WTC11 (cell line): ENCODE data around the gene MIR17HG. TPM values are rescaled to one million over a fixed set of nuclear protein-coding genes. Genes with fewer than 3 reads are reported as not detected.

Experiments used
- ATAC-seq: fragments of 200-7000 bp; cut with Tn5 transposase; 2 replicates; pipeline ENCODE4 v1.10.0; 2021; ENCODE audit warnings: mild to moderate bottlenecking, moderate library complexity
- CTCF ChIA-PET: fragments of 300-600 bp; sonication (Branson Sonifier 250); formaldehyde crosslinking; loops from one replicate; lab custom pipeline; 2021; ENCODE audit warnings: antibody characterized with exemption; lab: Charles Lee
- POLR2A ChIA-PET: fragments of 350-600 bp; sonication (Branson Sonifier 250); formaldehyde crosslinking; loops from one replicate; lab custom pipeline; 2021; ENCODE audit warnings: antibody characterized with exemption; lab: Charles Lee
- DNase-seq: peaks from one replicate; pipeline ENCODE4 v3.0.0; 2021; ENCODE audit warnings: low spot score
- H3K27ac Mint-ChIP-seq: 2 replicates; pipeline ENCODE4 v1.8.0; 2021; ENCODE audit warnings: mixed read lengths
- H3K27me3 Mint-ChIP-seq: 2 replicates; pipeline ENCODE4 v1.8.0; 2021; ENCODE audit warnings: low read depth, mild to moderate bottlenecking, moderate library complexity, mixed read lengths
- H3K36me3 Mint-ChIP-seq: 2 replicates; pipeline ENCODE4 v1.8.0; 2021; ENCODE audit warnings: mixed read lengths
- H3K4me1 Mint-ChIP-seq: 2 replicates; pipeline ENCODE4 v1.8.0; 2022; ENCODE audit warnings: mixed read lengths
- H3K4me3 Mint-ChIP-seq: 2 replicates; pipeline ENCODE4 v1.8.0; 2021; ENCODE audit warnings: mild to moderate bottlenecking, moderate library complexity, mixed read lengths
- H3K9me3 Mint-ChIP-seq: 2 replicates; pipeline ENCODE4 v1.8.0; 2021; ENCODE audit warnings: mixed read lengths
- ATF1 ChIP-seq: sonication (generic); formaldehyde crosslinking; IDR thresholded peaks from 2 replicates; pipeline ENCODE4 v1.8.1; 2023; ENCODE audit warnings: mild to moderate bottlenecking, moderate library complexity, missing genetic modification reagents
- ATF6 ChIP-seq: sonication (generic); formaldehyde crosslinking; IDR thresholded peaks from 2 replicates; pipeline ENCODE4 v1.8.1; 2023; ENCODE audit warnings: mild to moderate bottlenecking, missing genetic modification reagents
- CBFB ChIP-seq: sonication (generic); formaldehyde crosslinking; IDR thresholded peaks from 2 replicates; pipeline ENCODE4 v1.8.1; 2022; ENCODE audit warnings: mild to moderate bottlenecking, low read depth, missing genetic modification reagents
- CREB1 ChIP-seq: sonication (generic); formaldehyde crosslinking; IDR thresholded peaks from 2 replicates; pipeline ENCODE4 v1.8.0; 2023; ENCODE audit warnings: mild to moderate bottlenecking, missing genetic modification reagents
- CREM ChIP-seq: sonication (generic); formaldehyde crosslinking; IDR thresholded peaks from 2 replicates; pipeline ENCODE4 v1.8.1; 2022; ENCODE audit warnings: mild to moderate bottlenecking, missing genetic modification reagents, moderate library complexity
- CTCF ChIP-seq: fragments of 200-600 bp; IDR thresholded peaks from 2 replicates; pipeline ENCODE4 v1.8.0; 2022; ENCODE audit warnings: antibody characterized with exemption
- E2F5 ChIP-seq: sonication (generic); formaldehyde crosslinking; IDR thresholded peaks from 2 replicates; pipeline ENCODE4 v1.8.1; 2022; ENCODE audit warnings: mild to moderate bottlenecking, moderate library complexity, missing genetic modification reagents
- EMX1 ChIP-seq: fragments of 250-450 bp; sonication (Bioruptor Pico); IDR thresholded peaks from 2 replicates; pipeline ENCODE4 v1.8.0; 2021; ENCODE audit warnings: mild to moderate bottlenecking
- ERG ChIP-seq: fragments of 250-450 bp; sonication (Bioruptor Pico); IDR thresholded peaks from 2 replicates; pipeline ENCODE4 v1.8.0; 2021; ENCODE audit warnings: mild to moderate bottlenecking
- ESRRA ChIP-seq: sonication (generic); formaldehyde crosslinking; IDR thresholded peaks from 2 replicates; pipeline ENCODE4 v1.8.1; 2022; ENCODE audit warnings: mild to moderate bottlenecking, missing genetic modification reagents, borderline replicate concordance
- ETV6 ChIP-seq: sonication (generic); formaldehyde crosslinking; IDR thresholded peaks from 2 replicates; pipeline ENCODE4 v1.8.1; 2022; ENCODE audit warnings: mild to moderate bottlenecking, missing genetic modification reagents
- FOXJ3 ChIP-seq: sonication (generic); formaldehyde crosslinking; IDR thresholded peaks from 2 replicates; pipeline ENCODE4 v1.9.0; 2021; ENCODE audit warnings: missing genetic modification reagents, mild to moderate bottlenecking, borderline replicate concordance
- FOXP4 ChIP-seq: sonication (generic); formaldehyde crosslinking; IDR thresholded peaks from 2 replicates; pipeline ENCODE4 v1.8.0; 2022; ENCODE audit warnings: mild to moderate bottlenecking, missing genetic modification reagents
- GRHL2 ChIP-seq: fragments of 250-450 bp; sonication (Bioruptor Pico); IDR thresholded peaks from 2 replicates; pipeline ENCODE4 v1.8.0; 2022; ENCODE audit warnings: mild to moderate bottlenecking, moderate library complexity; ENCODE audit not compliant: insufficient replicate concordance, severe bottlenecking
- HMGA2 ChIP-seq: fragments of 250-450 bp; sonication (Bioruptor Pico); IDR thresholded peaks from 2 replicates; pipeline ENCODE4 v1.4.0; 2021; ENCODE audit warnings: mild to moderate bottlenecking, moderate library complexity
- IRF1 ChIP-seq: sonication (generic); formaldehyde crosslinking; IDR thresholded peaks from 2 replicates; pipeline ENCODE4 v1.8.0; 2023; ENCODE audit warnings: missing genetic modification reagents
- IRF2 ChIP-seq: sonication (generic); formaldehyde crosslinking; IDR thresholded peaks from 2 replicates; pipeline ENCODE4 v1.8.0; 2022; ENCODE audit warnings: low read depth, missing genetic modification reagents, borderline replicate concordance
- MAX ChIP-seq: sonication (generic); formaldehyde crosslinking; IDR thresholded peaks from 2 replicates; pipeline ENCODE4 v1.8.0; 2022; ENCODE audit warnings: mild to moderate bottlenecking, missing genetic modification reagents
- MLX ChIP-seq: sonication (generic); formaldehyde crosslinking; IDR thresholded peaks from 2 replicates; pipeline ENCODE4 v1.8.1; 2023; ENCODE audit warnings: mild to moderate bottlenecking, missing genetic modification reagents, moderate library complexity
- MXD4 ChIP-seq: fragments of 250-450 bp; sonication (Bioruptor Pico); IDR thresholded peaks from 2 replicates; pipeline ENCODE4 v1.8.0; 2021; ENCODE audit warnings: mild to moderate bottlenecking, moderate library complexity, borderline replicate concordance
- NFATC4 ChIP-seq: fragments of 250-450 bp; sonication (Bioruptor Pico); IDR thresholded peaks from 2 replicates; pipeline ENCODE4 v1.9.0; 2021; ENCODE audit warnings: mild to moderate bottlenecking
- NFYB ChIP-seq: sonication (generic); formaldehyde crosslinking; conservative IDR thresholded peaks from 2 replicates; pipeline ENCODE4 v1.8.0; 2022; ENCODE audit warnings: low read depth, missing genetic modification reagents
- NR1H2 ChIP-seq: sonication (generic); formaldehyde crosslinking; IDR thresholded peaks from 2 replicates; pipeline ENCODE4 v1.9.0; 2021; ENCODE audit warnings: mild to moderate bottlenecking, moderate library complexity, missing genetic modification reagents
- OVOL2 ChIP-seq: fragments of 250-450 bp; sonication (Bioruptor Pico); IDR thresholded peaks from 2 replicates; pipeline ENCODE4 v1.9.0; 2021; ENCODE audit warnings: mild to moderate bottlenecking, borderline replicate concordance
- PRRX2 ChIP-seq: fragments of 250-450 bp; sonication (Bioruptor Pico); IDR thresholded peaks from 2 replicates; pipeline ENCODE4 v1.8.0; 2021; ENCODE audit warnings: mild to moderate bottlenecking
- RELA ChIP-seq: sonication (generic); formaldehyde crosslinking; IDR thresholded peaks from 2 replicates; pipeline ENCODE4 v1.8.1; 2022; ENCODE audit warnings: missing genetic modification reagents, mild to moderate bottlenecking, borderline replicate concordance
- RORB ChIP-seq: fragments of 250-450 bp; sonication (Bioruptor Pico); IDR thresholded peaks from 2 replicates; pipeline ENCODE4 v1.9.0; 2021; ENCODE audit warnings: mild to moderate bottlenecking
- SOX15 ChIP-seq: fragments of 250-450 bp; sonication (Bioruptor Pico); IDR thresholded peaks from 2 replicates; pipeline ENCODE4 v1.9.0; 2021; ENCODE audit warnings: mild to moderate bottlenecking
- TCF7 ChIP-seq: sonication (generic); formaldehyde crosslinking; IDR thresholded peaks from 2 replicates; pipeline ENCODE4 v1.8.0; 2022; ENCODE audit warnings: mild to moderate bottlenecking, low read depth, missing genetic modification reagents, moderate library complexity
- ZBTB21 ChIP-seq: sonication (generic); formaldehyde crosslinking; IDR thresholded peaks from 2 replicates; pipeline ENCODE4 v1.8.1; 2023; ENCODE audit warnings: mild to moderate bottlenecking, missing genetic modification reagents, borderline replicate concordance
- ZNF121 ChIP-seq: sonication (generic); formaldehyde crosslinking; IDR thresholded peaks from 2 replicates; pipeline ENCODE4 v1.8.0; 2023; ENCODE audit warnings: missing genetic modification reagents
- ZNF671 ChIP-seq: fragments of 250-450 bp; sonication (Bioruptor Pico); IDR thresholded peaks from 2 replicates; pipeline ENCODE4 v1.8.0; 2021; ENCODE audit warnings: mild to moderate bottlenecking
- total RNA-seq: library from RNA; stranded (reverse); gene quantifications from 3 replicates; pipeline ENCODE4 v1.2.3, GENCODE V29; 2021

MIR17HG gene
- total RNA-seq, 1 experiment from 2014 or later, result 37.1 TPM

GRCh38 chr13:91358387-91358782 is 10.9 kb downstream of the MIR17HG start:
- Mint-ChIP-seq H3K4me3 (no peak overlapping the region), H3K36me3 (peaks cover 40% of the 10 kb centered on the region), H3K4me1 (peaks cover 17% of the 10 kb centered on the region), H3K27ac (peak overlapping the region; percentile 82), H3K9me3 (no peaks in the 10 kb centered on the region), H3K27me3 (no peaks in the 10 kb centered on the region)
- peak; percentile 2; the same call in 1 of the 2 replicates for ATAC-seq
- POLR2A ChIA-PET, result interaction anchor here (0.5 to 0.7 kb wide), 2 partner anchors 12 to 212 kb away, joined by 3 read pairs; no protein-coding TSS in a partner anchor
- no peak for DNase-seq
- CTCF ChIA-PET, result interaction anchor here (0.6 kb wide), 1 partner anchor 289 kb away, joined by 3 read pairs; no protein-coding TSS in a partner anchor
- TF ChIP-seq E2F5 (CRISPR knock-in tag), result no peak
- no peak for TF ChIP-seq ATF6
- TF ChIP-seq CREB1 (CRISPR knock-in tag), result no peak
- TF ChIP-seq EMX1, result 0 out of 2 replicates have a peak, but pooled peaks have one; percentile 69
- TF ChIP-seq TCF7, result no peak
- TF ChIP-seq SOX15, result no peak
- no peak for TF ChIP-seq MLX
- no peak for TF ChIP-seq CTCF
- no peak for TF ChIP-seq MXD4
- TF ChIP-seq NFATC4 (CRISPR knock-in tag), result peak; percentile 81
- TF ChIP-seq OVOL2, result no peak
- peak; percentile 66 for TF ChIP-seq ZNF671
- peak; percentile 74; the same call in 1 of the 2 replicates for TF ChIP-seq ERG
- TF ChIP-seq ZBTB21 (CRISPR knock-in tag), result no peak
- no peak for TF ChIP-seq MAX (CRISPR knock-in tag)
- TF ChIP-seq ZNF121, result no peak
- TF ChIP-seq ESRRA, result no peak
- no peak for TF ChIP-seq CREM
- no peak for TF ChIP-seq ATF1
- no peak for TF ChIP-seq IRF2 (CRISPR knock-in tag)
- TF ChIP-seq NR1H2 (CRISPR knock-in tag), result no peak
- no peak for TF ChIP-seq HMGA2 (CRISPR knock-in tag)
- TF ChIP-seq FOXJ3 (CRISPR knock-in tag), result no peak
- TF ChIP-seq RELA (CRISPR knock-in tag), result no peak
- no peak for TF ChIP-seq CBFB (CRISPR knock-in tag)
- no peak for TF ChIP-seq FOXP4
- TF ChIP-seq IRF1 (CRISPR knock-in tag), result no peak
- no peak for TF ChIP-seq RORB (CRISPR knock-in tag)
- TF ChIP-seq ETV6 (CRISPR knock-in tag), result no peak
- TF ChIP-seq PRRX2, result peak; percentile 78
- no peak for TF ChIP-seq GRHL2
- TF ChIP-seq NFYB (CRISPR knock-in tag), result no peak
